Kidney (tissue), 14 donors: ENCODE results near the gene TAGAP. TPM values are rescaled to one million over a fixed set of nuclear protein-coding genes. Genes with fewer than 3 reads are reported as not detected.

Experiments
- DNase-seq, 5 donors: peaks; one replicate each; pipeline ENCODE4 v3.0.0-alpha.2; 2013 to 2020
- FAIRE-seq: peaks from 2 replicates; lab custom pipeline; 2012; peaks lifted over from hg19 to GRCh38; lab: Jason Lieb, UNC
- H3K27ac ChIP-seq, 2 donors: one replicate each; pipeline ENCODE4 v1.7.0; 2013; ENCODE audit warnings: low read depth in 2 of 2, low read length in 2 of 2, inconsistent platforms in 1 of 2
- H3K27me3 ChIP-seq: one replicate; pipeline ENCODE4 v1.7.1; 2013; ENCODE audit warnings: low read length, inconsistent platforms; ENCODE audit not compliant: control insufficient read depth, insufficient read depth
- H3K36me3 ChIP-seq, 3 donors: one replicate each; pipeline versions ENCODE4 v1.7.0 to v1.7.1; 2013; ENCODE audit warnings: low read length in 3 of 3, control low read depth in 1 of 3, inconsistent platforms in 1 of 3; ENCODE audit not compliant: insufficient read depth in 3 of 3, control insufficient read depth in 2 of 3
- H3K4me1 ChIP-seq, 3 donors: one replicate each; pipeline versions ENCODE4 v1.7.0 to v1.7.1; 2013; ENCODE audit warnings: low read length in 3 of 3, inconsistent platforms in 1 of 3, low read depth in 1 of 3; ENCODE audit not compliant: control insufficient read depth in 2 of 3, insufficient read depth in 2 of 3
- H3K4me3 ChIP-seq, 3 donors: one replicate each; pipeline versions ENCODE4 v1.7.0 to v1.8.1; 2013; ENCODE audit warnings: low read length in 3 of 3, control low read depth in 1 of 3, inconsistent platforms in 1 of 3
- H3K9ac ChIP-seq, 3 donors: one replicate each; pipeline versions ENCODE4 v1.7.0 to v1.7.1; 2013; ENCODE audit warnings: low read length in 3 of 3, control low read depth in 1 of 3, inconsistent platforms in 1 of 3
- H3K9me3 ChIP-seq, 3 donors: one replicate each; pipeline versions ENCODE4 v1.7.0 to v1.7.1; 2013; ENCODE audit warnings: low read length in 3 of 3, control low read depth in 1 of 3, inconsistent platforms in 1 of 3; ENCODE audit not compliant: control insufficient read depth in 2 of 3, insufficient read depth in 1 of 3
- intact Hi-C: fragments of 100-400 bp; cut with DNase I; formaldehyde crosslinking; loops from one replicate; pipeline ENCODE4 v1.11.1; 2022
- polyA plus RNA-seq: library from polyadenylated mRNA; stranded (reverse); fragments of 350-450 nt; fragmentation: Illumina TruSeq; extraction: RNeasy Lipid Tissue Mini Kit (QIAGEN cat#74804); gene quantifications from one replicate; pipeline ENCODE4 v1.2.3, GENCODE V29; 2014; ENCODE audit warnings: low read depth, low replicate concordance; ENCODE audit not compliant: insufficient read depth
- total RNA-seq: library from RNA; stranded (reverse); fragmentation: NEBNext Ultra II Directional; extraction: Animal tissue kit (Norgen Biotek cat#: 25700); gene quantifications from one replicate; pipeline ENCODE4 v1.2.1, GENCODE V29; 2021
- TF ChIP-seq, protein P1 (sequence below): IDR thresholded peaks from 3 replicates; pipeline ENCODE4 v1.5.1; 2012; ENCODE audit warnings: mild to moderate bottlenecking, moderate library complexity, borderline replicate concordance; ENCODE audit not compliant: insufficient read depth; ENCODE audit errors: extremely low read depth
- donor health status: control.
- donor health status: control.
- donor health status: control.
- donor health status: control.
- donor health status: control.
- donor health status: DM: yes; HTN: yes; CAD: no.
- donor health status: Normal renal cell carcinoma (clear cell type).

TAGAP gene
- total and polyA plus RNA-seq, 2 donors from 2014 or later = 0.45 to 8.8 TPM

DNA sequence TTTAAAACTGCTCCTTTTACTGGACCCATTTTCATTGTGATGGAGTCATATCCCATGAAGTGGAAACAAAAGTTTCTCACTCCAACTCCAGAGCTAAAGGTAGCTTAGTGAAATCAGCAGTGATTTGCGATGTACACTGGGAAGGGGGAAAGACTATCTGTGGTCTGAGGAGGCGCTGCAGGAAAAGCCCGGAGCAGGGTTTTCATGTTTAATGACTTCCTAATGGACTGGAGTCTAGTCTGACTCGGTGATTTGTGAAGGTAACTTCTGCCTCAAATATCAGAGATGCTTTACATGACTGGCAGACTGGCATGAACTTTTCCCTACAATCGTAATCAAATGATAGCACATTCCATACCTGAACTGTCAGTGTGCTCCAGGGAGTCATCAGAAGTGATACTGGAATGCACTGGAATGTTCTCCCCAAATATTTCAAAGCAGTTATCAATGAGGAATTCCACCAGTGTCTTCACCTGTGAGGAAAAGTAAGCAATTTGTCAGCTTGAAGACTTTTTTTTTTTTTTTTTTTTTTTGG is 7.0 kb downstream of the TAGAP start:
- FAIRE-seq (no peak), DNase-seq (peak in 3 of 5 donors; percentile 21 to 71 (median 49))
- TF ChIP-seq, protein P1, sequence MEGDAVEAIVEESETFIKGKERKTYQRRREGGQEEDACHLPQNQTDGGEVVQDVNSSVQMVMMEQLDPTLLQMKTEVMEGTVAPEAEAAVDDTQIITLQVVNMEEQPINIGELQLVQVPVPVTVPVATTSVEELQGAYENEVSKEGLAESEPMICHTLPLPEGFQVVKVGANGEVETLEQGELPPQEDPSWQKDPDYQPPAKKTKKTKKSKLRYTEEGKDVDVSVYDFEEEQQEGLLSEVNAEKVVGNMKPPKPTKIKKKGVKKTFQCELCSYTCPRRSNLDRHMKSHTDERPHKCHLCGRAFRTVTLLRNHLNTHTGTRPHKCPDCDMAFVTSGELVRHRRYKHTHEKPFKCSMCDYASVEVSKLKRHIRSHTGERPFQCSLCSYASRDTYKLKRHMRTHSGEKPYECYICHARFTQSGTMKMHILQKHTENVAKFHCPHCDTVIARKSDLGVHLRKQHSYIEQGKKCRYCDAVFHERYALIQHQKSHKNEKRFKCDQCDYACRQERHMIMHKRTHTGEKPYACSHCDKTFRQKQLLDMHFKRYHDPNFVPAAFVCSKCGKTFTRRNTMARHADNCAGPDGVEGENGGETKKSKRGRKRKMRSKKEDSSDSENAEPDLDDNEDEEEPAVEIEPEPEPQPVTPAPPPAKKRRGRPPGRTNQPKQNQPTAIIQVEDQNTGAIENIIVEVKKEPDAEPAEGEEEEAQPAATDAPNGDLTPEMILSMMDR = no peak
- Histone ChIP-seq H3K4me1 (no peaks in the 10 kb centered on the region), H3K9ac (no peak overlapping the region), H3K27me3 (no peaks in the 10 kb centered on the region), H3K27ac (no peak overlapping the region), H3K4me3 (no peak overlapping the region), H3K9me3 (no peaks in the 10 kb centered on the region), H3K36me3 (no peaks in the 10 kb centered on the region)
- intact Hi-C loops = no loop called here

DNA sequence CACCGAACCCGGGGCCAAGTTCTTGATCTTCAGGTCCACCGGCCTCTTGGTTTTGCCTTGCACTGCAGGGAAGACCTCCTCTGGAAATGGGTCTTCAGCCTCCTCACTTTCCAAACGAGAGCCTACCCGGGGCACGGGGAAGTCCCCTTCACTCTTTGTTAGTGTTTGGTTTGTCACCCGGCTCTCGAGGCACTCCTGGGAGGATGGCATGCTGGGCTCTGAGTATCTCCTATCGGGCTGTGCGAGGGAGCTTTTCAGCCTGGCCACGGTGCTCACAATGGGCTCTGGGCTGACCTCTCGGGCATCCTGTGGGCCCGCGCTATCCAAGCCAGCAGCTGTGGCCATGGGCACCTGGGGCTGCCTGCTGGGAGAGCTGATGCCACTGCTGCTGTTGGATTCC is 8.1 kb downstream of the TAGAP start:
- Histone ChIP-seq H3K27me3 (no peaks in the 10 kb centered on the region), H3K27ac (no peak overlapping the region), H3K9me3 (no peaks in the 10 kb centered on the region), H3K36me3 (no peaks in the 10 kb centered on the region), H3K4me1 (no peaks in the 10 kb centered on the region), H3K9ac (no peak overlapping the region), H3K4me3 (no peak overlapping the region)
- intact Hi-C loops = no loop called here
- DNase-seq (no peak), FAIRE-seq (no peak)
- TF ChIP-seq, protein P1 = no peak

DNA sequence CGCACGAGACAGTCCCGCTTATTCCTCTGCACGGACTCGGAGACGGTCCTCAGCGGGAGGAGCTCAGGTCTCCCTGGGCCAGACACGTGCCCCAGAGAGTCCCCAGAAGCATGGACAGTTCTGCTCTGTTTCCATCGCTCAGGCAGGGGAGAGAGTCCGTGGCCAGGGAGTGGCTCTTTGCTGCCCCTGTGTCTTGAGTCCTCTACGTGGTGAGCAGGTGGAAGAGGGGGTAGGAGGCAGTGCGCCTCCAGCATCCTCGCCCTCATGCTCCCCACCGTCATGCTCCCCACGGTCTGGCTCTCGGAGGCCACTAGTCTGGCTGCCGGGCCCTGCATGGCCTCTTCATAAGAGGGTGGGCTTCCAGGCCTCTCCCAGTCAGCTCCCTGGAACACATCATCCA is 8.9 kb downstream of the TAGAP start:
- Histone ChIP-seq H3K4me1 (no peaks in the 10 kb centered on the region), H3K27ac (no peak overlapping the region), H3K36me3 (no peaks in the 10 kb centered on the region), H3K4me3 (no peak overlapping the region), H3K9ac (no peak overlapping the region), H3K9me3 (no peaks in the 10 kb centered on the region), H3K27me3 (no peaks in the 10 kb centered on the region)
- DNase-seq (no peak), FAIRE-seq (no peak)
- TF ChIP-seq, protein P1 = no peak
- intact Hi-C loops = no loop called here
